Mesodermal cell (in vitro differentiated cells): Measurements from ENCODE around the gene SLC6A13.

Experiments used
- H3K27ac ChIP-seq: 2 replicates; pipeline ENCODE4 v1.7.0; 2013; ENCODE audit warnings: mild to moderate bottlenecking, low read depth, low read length, moderate library complexity; ENCODE audit not compliant: severe bottlenecking
- H3K36me3 ChIP-seq: 2 replicates; pipeline ENCODE4 v1.7.1; 2013; ENCODE audit warnings: mild to moderate bottlenecking, low read length, moderate library complexity; ENCODE audit not compliant: control insufficient read depth, insufficient read depth
- H3K4me1 ChIP-seq: one replicate; pipeline ENCODE4 v1.7.1; 2013; ENCODE audit warnings: mild to moderate bottlenecking, low read length; ENCODE audit not compliant: insufficient read depth, control insufficient read depth, poor library complexity, severe bottlenecking
- H3K4me3 ChIP-seq: 2 replicates; pipeline ENCODE4 v1.7.0; 2013; ENCODE audit warnings: low read length, control low read depth, mild to moderate bottlenecking; ENCODE audit not compliant: insufficient read depth, poor library complexity, severe bottlenecking; ENCODE audit errors: extremely low read depth
- H3K9me3 ChIP-seq: 2 replicates; pipeline ENCODE4 v1.7.1; 2013; ENCODE audit warnings: mild to moderate bottlenecking, low read length, moderate library complexity; ENCODE audit not compliant: control insufficient read depth
- WGBS, 2 experiments: methylation state at CpG; one replicate each; pipeline ENCODE4 v1.1.5; 2013; ENCODE audit warnings: missing lambda C conversion rate in 2 of 2; ENCODE audit not compliant: insufficient coverage in 2 of 2; 5-methylcytosine and 5-hydroxymethylcytosine counted together

The SLC6A13 gene

DNA sequence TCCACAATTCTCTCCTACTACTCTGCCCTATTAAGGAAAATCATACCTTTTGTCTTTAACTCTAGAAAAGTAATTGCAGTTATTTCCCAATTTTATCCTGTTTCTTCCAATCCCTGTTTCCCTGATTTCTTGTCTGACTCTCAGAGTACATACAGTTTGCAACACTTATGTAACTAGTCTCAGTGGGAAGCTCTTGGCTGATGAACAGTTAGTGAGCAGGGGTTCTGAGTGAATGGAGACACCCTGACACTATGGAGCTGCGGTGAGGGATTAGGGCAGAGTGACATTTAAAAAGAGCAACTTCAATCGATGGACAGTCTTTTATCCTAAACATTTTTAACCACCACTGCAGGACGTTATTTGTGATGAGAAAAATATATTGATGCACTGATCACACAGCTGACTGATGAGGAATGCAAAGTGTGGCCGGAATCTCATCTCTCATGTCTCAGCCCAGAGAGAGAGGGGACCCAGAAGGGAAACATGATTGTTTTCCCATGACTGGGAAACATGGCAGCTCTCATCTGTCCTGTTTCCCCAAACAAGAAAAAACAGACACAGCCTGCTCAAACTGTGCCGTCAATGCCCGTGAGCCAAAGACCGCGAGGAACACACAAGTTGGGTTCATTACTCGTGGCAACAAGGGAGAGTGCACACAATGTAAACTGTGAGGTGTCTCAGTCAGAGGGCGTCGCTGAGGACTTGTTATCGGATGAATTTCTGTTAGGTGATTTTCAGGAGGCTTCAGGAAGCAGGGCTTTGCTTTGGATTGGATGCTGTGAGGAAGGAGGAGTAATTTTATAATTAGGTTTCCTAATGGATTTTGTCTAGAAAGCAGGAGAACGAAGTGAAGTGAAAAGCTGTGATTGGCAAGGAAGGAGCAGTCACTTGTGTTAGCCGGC lies 5.2 kb upstream of the SLC6A13 start:
- Histone ChIP-seq H3K9me3 (no peaks in the 10 kb centered on the region), H3K4me3 (no peak overlapping the region), H3K4me1 (peaks cover 9% of the 10 kb centered on the region), H3K36me3 (no peaks in the 10 kb centered on the region), H3K27ac (no peak overlapping the region)
- 85 to 94% methylated on average over 11 to 12 of the region's 14 CpGs for WGBS, 2 experiments

DNA sequence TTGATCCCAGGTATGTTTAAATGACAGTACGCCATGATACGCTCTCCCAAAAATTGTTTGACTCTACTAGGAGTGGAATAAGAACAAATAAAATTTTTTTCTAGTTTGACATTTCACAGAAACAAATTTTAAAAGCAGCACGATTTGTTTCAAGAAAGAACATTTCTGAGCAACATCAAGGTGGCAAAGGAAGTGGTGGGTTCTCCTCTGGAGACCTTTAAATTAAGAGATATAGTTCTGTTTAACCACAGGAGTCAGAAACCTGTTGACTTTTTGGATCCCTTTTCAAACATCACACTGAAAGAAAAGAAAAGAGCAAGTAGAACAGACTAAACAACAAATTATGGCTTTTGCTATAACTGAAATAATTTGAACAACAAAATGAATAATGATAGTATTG lies 2.5 kb upstream of the SLC6A13 start:
- Histone ChIP-seq H3K9me3 (no peaks in the 10 kb centered on the region), H3K4me3 (no peak overlapping the region), H3K27ac (no peak overlapping the region), H3K36me3 (no peaks in the 10 kb centered on the region), H3K4me1 (peaks cover 16% of the 10 kb centered on the region)
- WGBS, 2 experiments = no CpG with 5 or more reads among the region's 3 CpGs

DNA sequence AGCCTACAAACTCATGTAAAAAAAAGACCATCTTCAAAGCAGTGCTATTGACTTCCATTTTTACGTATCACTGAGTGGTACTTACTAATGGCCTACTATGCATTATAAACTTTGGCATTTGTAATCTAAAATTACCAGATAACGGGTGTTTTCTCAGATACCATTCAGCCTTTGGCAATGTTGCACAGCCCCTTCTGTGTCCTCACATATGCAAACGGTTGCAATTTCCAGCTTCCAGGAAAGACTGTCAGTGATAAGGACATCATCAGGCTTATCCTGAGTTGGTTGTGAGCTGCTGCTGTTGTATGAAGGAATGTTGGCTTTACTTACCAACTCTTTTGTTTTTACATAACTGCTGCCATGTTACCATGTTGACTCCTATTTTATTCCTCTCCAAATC lies 1.6 kb upstream of the SLC6A13 start:
- peaks cover 16% of the 10 kb centered on the region for H3K4me1 ChIP-seq
- no peak overlapping the region for H3K4me3 ChIP-seq
- H3K36me3 ChIP-seq = no peaks in the 10 kb centered on the region
- 92 to 100% methylated on average over 3 of the region's 3 CpGs for WGBS, 2 experiments
- H3K27ac ChIP-seq = no peak overlapping the region
- no peaks in the 10 kb centered on the region for H3K9me3 ChIP-seq

DNA sequence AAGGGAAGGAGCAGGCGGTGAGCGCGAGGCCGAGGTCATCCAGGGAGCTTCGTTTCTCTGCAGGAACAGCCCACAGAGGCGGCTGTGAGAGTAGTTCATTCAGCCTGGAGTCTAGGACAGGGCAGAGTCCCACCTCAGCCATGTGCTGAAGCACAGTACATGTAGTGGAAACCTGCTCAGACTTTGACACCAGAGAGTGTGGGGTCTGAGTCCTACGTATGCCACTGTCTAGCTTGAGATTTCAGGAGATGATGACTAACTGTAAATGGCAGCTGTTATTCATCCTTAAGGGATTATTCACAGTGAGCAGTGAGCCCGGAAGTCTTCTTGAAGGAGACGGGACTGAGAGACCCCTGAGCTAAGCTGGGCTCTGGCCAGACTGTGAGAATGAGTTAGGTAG lies 938 bp upstream of the SLC6A13 start:
- Histone ChIP-seq H3K4me3 (no peak overlapping the region), H3K27ac (no peak overlapping the region), H3K36me3 (no peaks in the 10 kb centered on the region), H3K9me3 (no peaks in the 10 kb centered on the region), H3K4me1 (peaks cover 16% of the 10 kb centered on the region)
- 91 to 94% methylated on average over 9 of the region's 9 CpGs for WGBS, 2 experiments

DNA sequence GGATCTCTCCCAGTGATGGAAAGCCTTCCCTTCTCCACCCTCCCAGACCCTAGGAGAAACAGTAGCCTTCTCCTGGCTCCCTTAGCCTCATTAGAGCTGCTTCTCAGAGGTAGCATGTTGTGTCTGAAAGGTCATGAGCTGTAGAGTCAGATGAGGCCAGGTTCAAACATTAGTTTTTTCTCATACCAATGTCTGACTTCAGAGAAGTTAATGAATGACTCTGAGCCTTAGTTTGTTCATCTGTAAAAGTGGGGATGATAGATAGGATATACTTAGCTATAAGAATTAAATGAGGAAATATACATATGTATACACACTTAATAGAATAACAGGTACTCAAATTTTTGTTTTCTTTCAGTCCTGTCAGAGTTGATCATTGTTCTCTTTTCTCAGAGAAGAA lies 523 bp downstream of the SLC6A13 start:
- Histone ChIP-seq H3K4me3 (no peak overlapping the region), H3K27ac (no peak overlapping the region), H3K4me1 (peaks cover 16% of the 10 kb centered on the region), H3K36me3 (no peaks in the 10 kb centered on the region), H3K9me3 (no peaks in the 10 kb centered on the region)

DNA sequence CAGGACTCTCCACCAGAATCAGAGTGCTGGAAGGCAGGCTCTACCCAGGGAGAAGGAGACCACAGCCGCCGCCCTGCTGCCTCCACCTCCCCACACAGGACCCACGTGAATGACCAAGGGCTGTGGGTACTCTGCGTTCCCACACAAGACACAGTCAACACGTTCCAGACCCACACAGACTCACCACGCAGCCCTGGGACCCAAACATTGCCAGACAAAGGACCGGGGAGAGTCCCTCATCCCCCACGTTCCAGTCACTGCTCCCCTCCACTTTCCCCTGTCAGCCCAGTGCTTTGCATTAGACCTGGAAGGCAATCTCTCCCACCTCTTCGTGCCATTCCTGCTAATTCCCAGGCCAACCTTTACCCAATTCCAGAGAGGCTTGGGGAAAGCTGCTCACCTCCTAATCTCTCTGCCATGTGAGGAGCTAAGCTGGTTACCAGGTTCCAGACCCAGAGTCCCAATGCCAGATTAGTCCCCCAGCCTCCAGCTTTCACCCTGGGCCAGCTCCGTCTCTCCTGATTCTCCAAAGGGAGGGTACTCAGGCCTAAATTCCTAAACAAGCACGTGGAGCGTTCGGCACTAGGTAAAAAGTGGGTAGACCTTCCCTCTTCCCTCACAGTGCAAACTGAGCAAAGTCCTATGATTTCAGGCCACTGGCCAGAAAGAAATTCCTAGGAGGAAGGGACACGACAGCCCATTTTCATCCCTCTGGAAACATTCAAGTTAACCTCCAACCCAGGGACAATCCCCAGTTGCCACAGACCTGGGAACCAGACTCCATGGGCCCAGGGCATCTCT lies 4.9 kb downstream of the SLC6A13 start:
- Histone ChIP-seq H3K4me1 (peaks cover 5% of the 10 kb centered on the region), H3K9me3 (no peaks in the 10 kb centered on the region), H3K27ac (no peak overlapping the region), H3K4me3 (no peak overlapping the region), H3K36me3 (no peaks in the 10 kb centered on the region)
- 83 to 90% methylated on average over 9 to 10 of the region's 14 CpGs for WGBS, 2 experiments

DNA sequence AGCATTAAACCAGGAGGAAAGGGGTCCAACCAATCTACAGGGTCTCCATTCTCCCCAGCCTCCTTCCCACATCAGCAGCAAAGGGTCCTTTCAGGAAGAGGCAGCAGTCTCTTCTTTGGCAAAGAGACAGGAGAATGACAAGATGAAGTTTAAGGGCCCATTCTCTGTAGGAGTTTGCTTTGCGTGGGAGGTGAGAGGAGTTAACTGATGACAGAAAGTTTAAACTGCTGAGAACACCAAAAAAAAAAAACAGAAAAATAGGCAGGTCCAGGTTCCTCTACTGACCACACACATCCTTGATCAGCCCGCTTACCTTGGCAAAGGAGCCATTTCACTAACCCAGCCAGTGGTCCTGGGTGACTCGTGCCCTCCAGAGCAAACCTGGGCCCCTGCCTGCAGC lies 5.7 kb downstream of the SLC6A13 start:
- Histone ChIP-seq H3K4me3 (no peak overlapping the region), H3K4me1 (no peaks in the 10 kb centered on the region), H3K27ac (no peak overlapping the region), H3K36me3 (no peaks in the 10 kb centered on the region), H3K9me3 (no peaks in the 10 kb centered on the region)
- whole genome bisulfite sequencing, 2 experiments = 100% methylated on average over 1 of the region's 3 CpGs; no CpG with 5 or more reads in 1 of the 2 experiments

DNA sequence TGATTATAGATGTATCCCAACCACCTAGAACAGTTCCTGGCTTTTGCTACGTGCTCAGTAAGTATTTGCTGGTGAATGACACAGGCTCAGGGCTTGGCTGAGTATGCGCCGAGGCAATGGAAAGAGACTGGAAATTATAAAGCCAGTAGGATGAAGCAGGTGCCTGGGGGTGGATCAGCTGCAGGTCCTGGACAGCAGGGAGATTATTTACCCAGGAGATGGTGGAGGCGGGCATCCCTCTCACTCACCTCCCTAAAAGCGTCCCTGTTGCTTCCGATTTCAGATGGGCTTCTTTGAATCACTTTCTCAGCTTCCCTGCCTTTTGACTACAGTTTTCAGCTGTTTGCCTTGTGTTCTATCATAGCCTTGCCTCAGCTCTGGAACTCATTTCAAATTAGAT lies 6.4 kb downstream of the SLC6A13 start:
- no peak overlapping the region for H3K27ac ChIP-seq
- no peaks in the 10 kb centered on the region for H3K36me3 ChIP-seq
- no peaks in the 10 kb centered on the region for H3K4me1 ChIP-seq
- H3K9me3 ChIP-seq = no peaks in the 10 kb centered on the region
- 94 to 98% methylated on average over 5 to 6 of the region's 6 CpGs for WGBS, 2 experiments
- no peak overlapping the region for H3K4me3 ChIP-seq

DNA sequence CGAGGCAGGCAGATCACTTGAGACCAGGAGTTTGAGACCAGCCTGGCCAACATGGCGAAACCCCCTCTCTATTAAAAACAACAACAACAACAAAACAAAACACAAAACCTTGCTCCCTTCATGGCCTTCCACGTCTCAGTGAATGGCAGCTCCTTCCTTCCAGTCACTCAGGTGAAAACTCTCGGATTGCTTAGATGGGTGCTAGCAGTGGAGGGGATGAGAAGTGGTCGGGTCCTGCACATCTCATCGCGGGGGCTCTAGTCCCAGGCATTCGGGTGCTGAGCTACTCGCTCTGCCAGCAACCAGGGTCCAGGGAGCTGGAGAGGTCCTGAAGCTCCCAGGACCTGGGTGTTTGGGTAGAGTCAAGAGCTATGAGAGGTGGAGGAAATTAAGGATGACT lies 7.7 kb downstream of the SLC6A13 start:
- H3K27ac ChIP-seq = no peak overlapping the region
- WGBS, 2 experiments = 60 to 92% methylated on average over 1 to 6 of the region's 9 CpGs
- no peaks in the 10 kb centered on the region for H3K4me1 ChIP-seq
- H3K9me3 ChIP-seq = no peaks in the 10 kb centered on the region
- H3K4me3 ChIP-seq = no peak overlapping the region
- no peaks in the 10 kb centered on the region for H3K36me3 ChIP-seq

DNA sequence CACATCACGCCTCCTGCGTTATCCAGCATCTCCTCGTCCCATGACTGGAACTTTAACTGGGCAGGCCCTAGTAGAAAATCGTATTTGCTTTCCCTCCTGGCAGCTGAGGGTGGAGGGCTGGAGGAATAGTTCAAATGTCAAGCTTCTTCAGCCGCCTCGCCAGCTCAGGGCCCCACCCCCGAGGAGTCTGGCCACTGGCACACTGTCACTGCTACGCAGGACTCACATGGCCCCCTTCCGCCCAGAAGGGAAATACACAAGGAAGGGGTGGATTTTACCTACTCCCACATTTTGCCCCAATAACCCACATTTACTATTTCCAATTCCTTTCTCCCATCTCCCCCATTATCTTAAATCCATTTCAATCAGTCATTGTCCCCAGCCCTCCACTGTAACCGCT lies 8.6 kb downstream of the SLC6A13 start:
- Histone ChIP-seq H3K4me1 (no peaks in the 10 kb centered on the region), H3K4me3 (no peak overlapping the region), H3K36me3 (no peaks in the 10 kb centered on the region), H3K9me3 (no peaks in the 10 kb centered on the region), H3K27ac (no peak overlapping the region)
- 77 to 78% methylated on average over 6 to 9 of the region's 10 CpGs for WGBS, 2 experiments
